IMR-90 (cell line): Measurements from ENCODE around the gene NR2F1.

Experiments
- CHD1 ChIP-seq: IDR thresholded peaks from 2 replicates; pipeline ENCODE4 v1.6.1; 2012; ENCODE audit warnings: low read depth, low read length, improper control_type of control experiment
- CTCF ChIP-seq: conservative IDR thresholded peaks from 2 replicates; pipeline ENCODE4 v1.5.1; 2012; ENCODE audit warnings: mild to moderate bottlenecking, low read depth, low read length, improper control_type of control experiment
- FOS ChIP-seq: fragments of 150-350 bp; IDR thresholded peaks from 2 replicates; pipeline ENCODE4 v1.6.1; 2016; ENCODE audit warnings: low read depth, low read length
- MAZ ChIP-seq: IDR thresholded peaks from 2 replicates; pipeline ENCODE4 v1.6.1; 2012; ENCODE audit warnings: low read depth, mild to moderate bottlenecking, low read length, improper control_type of control experiment, moderate library complexity, borderline replicate concordance
- POLR2A ChIP-seq: IDR thresholded peaks from 2 replicates; pipeline ENCODE4 v1.6.1; 2012; ENCODE audit warnings: mild to moderate bottlenecking, low read depth, low read length

- no peak for TF ChIP-seq CTCF
- TF ChIP-seq FOS = no peak
- no peak for TF ChIP-seq MAZ
- no peak for TF ChIP-seq POLR2A
- no peak for TF ChIP-seq CHD1
Measured at GRCh38 chr5:93642526-93642925, 59.5 kb downstream of the NR2F1 start.
